Small intestine (tissue), 7 donors: Measurements from ENCODE around the gene CTAGE8. TPM values are rescaled to one million over a fixed set of nuclear protein-coding genes. Genes with fewer than 3 reads are reported as not detected.
"Not testable (repeated sequence)": the region's sequence is repeated elsewhere in the genome, so short reads cannot be mapped to it uniquely, and the experiment has no call there.

Experiments used
- DNase-seq, 2 donors: peaks; one replicate each; pipeline versions ENCODE4 v3.0.0 to v3.0.0-alpha.2; 2013
- FAIRE-seq: peaks from 2 replicates; lab custom pipeline; 2012; peaks lifted over from hg19 to GRCh38; lab: Jason Lieb, UNC
- H3K27ac ChIP-seq, 3 donors: one replicate each; pipeline ENCODE4 v1.5.1; 2013; ENCODE audit warnings: low read length in 2 of 3, mild to moderate bottlenecking in 2 of 3, control low read depth in 1 of 3, inconsistent platforms in 1 of 3, low read depth in 1 of 3, moderate library complexity in 1 of 3
- H3K27me3 ChIP-seq, 3 donors: one replicate each; pipeline ENCODE4 v1.6.1; 2013; ENCODE audit warnings: low read length in 3 of 3, inconsistent platforms in 1 of 3; ENCODE audit not compliant: control insufficient read depth in 3 of 3, insufficient read depth in 3 of 3
- H3K36me3 ChIP-seq, 3 donors: one replicate each; pipeline ENCODE4 v1.6.1; 2013; ENCODE audit warnings: low read length in 3 of 3, inconsistent platforms in 1 of 3, low read depth in 1 of 3, mild to moderate bottlenecking in 1 of 3, moderate library complexity in 1 of 3; ENCODE audit not compliant: control insufficient read depth in 3 of 3, insufficient read depth in 2 of 3
- H3K4me1 ChIP-seq, 3 donors: one replicate each; pipeline ENCODE4 v1.6.1; 2013; ENCODE audit warnings: low read length in 2 of 3, inconsistent platforms in 1 of 3, low read depth in 1 of 3, mild to moderate bottlenecking in 1 of 3, moderate library complexity in 1 of 3; ENCODE audit not compliant: control insufficient read depth in 3 of 3, insufficient read depth in 2 of 3
- H3K4me3 ChIP-seq, 3 donors: one replicate each; pipeline ENCODE4 v1.5.1; 2013; ENCODE audit warnings: low read length in 3 of 3, control low read depth in 1 of 3, inconsistent platforms in 1 of 3, low read depth in 1 of 3, mild to moderate bottlenecking in 1 of 3, moderate library complexity in 1 of 3
- H3K9me3 ChIP-seq, 2 donors: one replicate each; pipeline ENCODE4 v1.6.1; 2013; ENCODE audit warnings: low read depth in 1 of 2, low read length in 1 of 2; ENCODE audit not compliant: control insufficient read depth in 2 of 2, insufficient read depth in 1 of 2
- WGBS, 3 donors: extraction: QIAGEN DNeasy Blood & Tissue Kit; methylation state at CpG; one replicate each; pipeline ENCODE4 v1.1.7; 2013; 5-methylcytosine and 5-hydroxymethylcytosine counted together
- polyA plus RNA-seq, 4 donors: library from polyadenylated mRNA; stranded (reverse) in 3 of 4; unstranded in 1 of 4; fragments of 200-250 nt in 3 of 4; fragments of 120-200 nt in 1 of 4; gene quantifications; one replicate each; pipeline versions ENCODE4 v1.2.1 to v1.2.3, GENCODE V29; 2013
- donor health status: healthy with polysubstance abuse.
- donor health status: control.
- donor health status: control.
- donor health status: Bipolar disorder and iron deficiency.
- donor health status: healthy.

CTAGE8 gene
- polyA plus RNA-seq, 4 donors, result 2.6 to 13.4 (median 6.0) TPM; not detected in 1

GRCh38 chr7:144246967-144247366 is 22.1 kb downstream of the CTAGE8 start:
- not testable (repeated sequence) for FAIRE-seq, DNase-seq, H3K9me3 ChIP-seq, H3K36me3 ChIP-seq, H3K4me3 ChIP-seq, H3K4me1 ChIP-seq, H3K27ac ChIP-seq, H3K27me3 ChIP-seq
- no CpG with 5 or more reads among the region's 5 CpGs for WGBS, 3 donors

GRCh38 chr7:144245372-144245771 is 23.7 kb downstream of the CTAGE8 start:
- not testable (repeated sequence) for FAIRE-seq, H3K4me3 ChIP-seq, H3K4me1 ChIP-seq, H3K27ac ChIP-seq, H3K36me3 ChIP-seq, DNase-seq, H3K27me3 ChIP-seq, H3K9me3 ChIP-seq
- WGBS, 3 donors, result no CpG with 5 or more reads among the region's 2 CpGs

- not testable (repeated sequence) for H3K27me3 ChIP-seq, FAIRE-seq, H3K27ac ChIP-seq, H3K36me3 ChIP-seq, DNase-seq, H3K4me1 ChIP-seq, H3K4me3 ChIP-seq, H3K9me3 ChIP-seq
- 65 to 100% (median 86%) methylated on average over 1 of the region's 2 CpGs for WGBS, 3 donors
These were observed 29.7 kb downstream of the CTAGE8 start, which contains the start of gene OR2A42 for GRCh38 chr7:144239365-144239764. TSS of gene OR2A42 (minus strand) at chr7:144239605. CDS start at chr7:144232843, 6,762 bp downstream.

GRCh38 chr7:144238530-144239082 is 30.5 kb downstream of the CTAGE8 start:
- not testable (repeated sequence) for H3K4me3 ChIP-seq, H3K27me3 ChIP-seq, H3K27ac ChIP-seq, H3K4me1 ChIP-seq, H3K36me3 ChIP-seq, DNase-seq, H3K9me3 ChIP-seq, FAIRE-seq
- 79 to 89% (median 88%) methylated on average over 1 to 2 of the region's 2 CpGs for WGBS, 3 donors

- H3K36me3 ChIP-seq, H3K27ac ChIP-seq, H3K27me3 ChIP-seq, DNase-seq, FAIRE-seq, H3K4me3 ChIP-seq, H3K9me3 ChIP-seq, H3K4me1 ChIP-seq: not testable (repeated sequence)
- WGBS, 3 donors, result 79 to 92% (median 82%) methylated on average over 1 of the region's 1 CpG
These were observed 36.0 kb downstream of the CTAGE8 start for GRCh38 chr7:144233039-144233438.

- H3K9me3 ChIP-seq, H3K4me3 ChIP-seq, H3K27me3 ChIP-seq, H3K4me1 ChIP-seq, H3K36me3 ChIP-seq, DNase-seq, H3K27ac ChIP-seq, FAIRE-seq: not testable (repeated sequence)
- WGBS, 3 donors, result no CpG with 5 or more reads among the region's 2 CpGs
These were observed 38.1 kb downstream of the CTAGE8 start for GRCh38 chr7:144231027-144231426.

- 86 to 94% (median 94%) methylated on average over 1 of the region's 3 CpGs for WGBS, 3 donors
- peak in 1 of 2 donors; percentile 0 for DNase-seq
- H3K4me3 ChIP-seq, H3K27ac ChIP-seq, H3K36me3 ChIP-seq, H3K9me3 ChIP-seq, H3K27me3 ChIP-seq, H3K4me1 ChIP-seq, FAIRE-seq: not testable (repeated sequence)
These were observed 40.3 kb downstream of the CTAGE8 start for GRCh38 chr7:144228810-144229209.

- FAIRE-seq, H3K9me3 ChIP-seq, H3K4me3 ChIP-seq, H3K27me3 ChIP-seq, H3K27ac ChIP-seq, H3K4me1 ChIP-seq, H3K36me3 ChIP-seq, DNase-seq: not testable (repeated sequence)
- 77 to 87% (median 86%) methylated on average over 3 of the region's 4 CpGs for WGBS, 3 donors
These were observed 42.2 kb downstream of the CTAGE8 start for GRCh38 chr7:144226866-144227265.

GRCh38 chr7:144223675-144224074 is 45.4 kb downstream of the CTAGE8 start:
- not testable (repeated sequence) for DNase-seq, H3K9me3 ChIP-seq, H3K4me3 ChIP-seq, FAIRE-seq, H3K27ac ChIP-seq, H3K27me3 ChIP-seq, H3K4me1 ChIP-seq, H3K36me3 ChIP-seq
